Duodenal mucosa (tissue), 2 donors: ENCODE measurements around the gene EXO1.
"Not testable (repeated sequence)": the region's sequence is repeated elsewhere in the genome, so short reads cannot be mapped to it uniquely, and the experiment has no call there.

Experiments used
- H3K27ac ChIP-seq: one replicate; pipeline ENCODE4 v1.7.0; 2013; ENCODE audit warnings: low read depth, low read length
- H3K27me3 ChIP-seq, 2 donors: one replicate each; pipeline ENCODE4 v1.7.0; 2013; ENCODE audit warnings: low read length in 2 of 2, control low read depth in 1 of 2; ENCODE audit not compliant: insufficient read depth in 2 of 2, control insufficient read depth in 1 of 2
- H3K36me3 ChIP-seq, 2 donors: one replicate each; pipeline ENCODE4 v1.7.0; 2013; ENCODE audit warnings: low read length in 2 of 2, control low read depth in 1 of 2; ENCODE audit not compliant: insufficient read depth in 2 of 2, control insufficient read depth in 1 of 2
- H3K4me1 ChIP-seq, 2 donors: one replicate each; pipeline ENCODE4 v1.7.0; 2013; ENCODE audit warnings: low read length in 2 of 2, control low read depth in 1 of 2; ENCODE audit not compliant: insufficient read depth in 2 of 2, control insufficient read depth in 1 of 2
- H3K4me3 ChIP-seq, 2 donors: one replicate each; pipeline ENCODE4 v1.7.0; 2013; ENCODE audit warnings: low read length in 2 of 2, low read depth in 1 of 2
- H3K9ac ChIP-seq, 2 donors: one replicate each; pipeline ENCODE4 v1.7.0; 2013; ENCODE audit warnings: low read length in 2 of 2, low read depth in 1 of 2
- H3K9me3 ChIP-seq, 2 donors: one replicate each; pipeline ENCODE4 v1.7.0; 2013; ENCODE audit warnings: low read length in 2 of 2, control low read depth in 1 of 2; ENCODE audit not compliant: control insufficient read depth in 1 of 2

The EXO1 gene

DNA sequence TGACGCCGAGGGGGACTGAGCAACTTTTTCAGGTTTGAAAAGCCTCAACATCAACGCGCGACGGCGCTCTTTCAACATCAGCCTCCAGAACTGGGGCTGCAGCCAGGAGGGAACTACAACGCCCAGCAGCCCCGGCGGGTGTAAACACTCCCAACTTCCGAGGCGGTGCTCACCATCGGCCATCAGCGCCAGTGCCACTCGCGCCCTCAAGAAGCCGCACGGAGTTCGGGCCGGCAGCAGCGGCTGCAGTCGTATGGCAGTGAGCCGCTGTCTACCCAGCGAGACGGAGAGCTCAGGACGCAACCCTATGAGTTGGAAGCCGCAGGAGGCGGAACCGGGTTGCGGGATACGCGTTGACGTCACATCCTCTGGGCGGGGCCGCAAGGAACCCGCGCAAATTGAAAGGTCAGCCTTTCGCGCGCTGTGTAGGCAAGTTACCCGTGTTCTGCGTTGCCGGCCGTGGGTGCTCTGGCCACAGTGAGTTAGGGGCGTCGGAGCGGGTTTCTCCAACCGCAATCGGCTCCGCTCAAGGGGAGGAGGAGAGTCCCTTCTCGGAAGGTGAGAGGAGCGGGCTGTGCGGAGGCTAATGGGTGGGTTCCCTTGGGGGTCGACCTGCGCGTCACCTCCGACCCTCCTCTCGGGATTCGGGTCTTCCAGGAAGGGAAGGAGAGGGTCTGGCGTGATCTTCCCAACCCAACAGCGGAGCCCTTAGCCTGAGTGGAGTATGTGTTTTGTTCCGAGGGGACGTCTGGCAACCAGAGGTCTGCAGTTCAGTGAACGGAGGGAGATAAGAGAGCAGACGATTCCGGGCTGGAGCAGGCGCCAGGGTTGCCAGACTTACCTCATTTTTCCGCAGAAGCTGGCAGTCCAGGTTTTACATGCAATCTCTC, at the start of gene EXO1:
Gene EXO1, plus strand, starts transcription at position 409 of the 890 bp plus-strand sequence. CDS start 2,222 bp downstream, outside the sequence.
- peak within 1 kb of the TSS; percentile 67 to 90 for H3K9ac ChIP-seq
- H3K9me3 ChIP-seq, result no peaks in the 10 kb centered on the region
- H3K4me3 ChIP-seq, result peak within 1 kb of the TSS; percentile 88 to 91
- peak within 1 kb of the TSS; percentile 99 for H3K27ac ChIP-seq
- no peaks in the 10 kb centered on the region for H3K36me3 ChIP-seq
- no peaks in the 10 kb centered on the region for H3K27me3 ChIP-seq
- peaks cover 12 to 13% of the 10 kb centered on the region in 2 donors for H3K4me1 ChIP-seq

DNA sequence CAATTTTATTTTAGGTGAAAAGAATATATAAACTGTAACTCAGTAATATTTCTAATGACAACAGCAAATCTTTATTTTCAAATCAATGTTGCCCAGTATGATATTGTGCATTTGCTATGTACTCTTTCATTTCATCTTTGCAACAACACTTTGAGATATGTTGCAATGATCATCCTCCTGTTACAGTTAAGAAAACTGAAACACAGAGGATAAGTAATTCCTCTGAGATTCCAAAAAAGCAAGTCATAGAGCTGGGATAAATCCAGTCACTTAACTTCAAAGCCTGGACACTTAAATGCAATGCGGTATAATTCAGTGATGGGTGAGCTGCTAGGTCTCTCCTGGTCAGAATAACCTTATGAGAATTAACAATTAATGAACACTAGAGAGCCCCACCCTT, 48.6 kb upstream of the EXO1 start:
- Histone ChIP-seq H3K4me3 (no peak overlapping the region), H3K27ac (no peak overlapping the region), H3K36me3 (no peaks in the 10 kb centered on the region), H3K4me1 (no peaks in the 10 kb centered on the region), H3K9ac (no peak overlapping the region), H3K27me3 (no peaks in the 10 kb centered on the region), H3K9me3 (no peaks in the 10 kb centered on the region)

DNA sequence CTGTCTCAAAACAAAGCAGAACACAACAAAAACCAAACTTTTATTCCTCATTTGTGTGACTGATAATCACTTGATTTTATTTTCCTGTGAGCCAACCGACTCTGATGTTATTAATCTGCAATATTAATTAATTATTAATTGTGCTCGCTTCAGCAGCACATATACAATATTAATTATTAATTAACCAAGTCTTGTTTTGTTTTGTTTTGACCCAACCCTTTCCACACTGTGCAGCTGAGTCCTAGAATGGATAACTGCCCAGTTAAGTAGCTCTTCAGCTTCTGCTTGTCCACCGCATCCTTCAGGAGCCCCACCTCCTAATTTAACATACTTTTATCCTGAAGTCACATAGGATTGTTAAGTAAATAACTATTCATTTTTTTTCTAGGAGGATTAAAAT, 47.4 kb upstream of the EXO1 start:
- no peaks in the 10 kb centered on the region for H3K4me1 ChIP-seq
- no peaks in the 10 kb centered on the region for H3K9me3 ChIP-seq
- H3K27ac ChIP-seq, result no peak overlapping the region
- no peaks in the 10 kb centered on the region for H3K27me3 ChIP-seq
- H3K9ac ChIP-seq, result no peak overlapping the region
- no peaks in the 10 kb centered on the region for H3K36me3 ChIP-seq
- H3K4me3 ChIP-seq, result no peak overlapping the region

DNA sequence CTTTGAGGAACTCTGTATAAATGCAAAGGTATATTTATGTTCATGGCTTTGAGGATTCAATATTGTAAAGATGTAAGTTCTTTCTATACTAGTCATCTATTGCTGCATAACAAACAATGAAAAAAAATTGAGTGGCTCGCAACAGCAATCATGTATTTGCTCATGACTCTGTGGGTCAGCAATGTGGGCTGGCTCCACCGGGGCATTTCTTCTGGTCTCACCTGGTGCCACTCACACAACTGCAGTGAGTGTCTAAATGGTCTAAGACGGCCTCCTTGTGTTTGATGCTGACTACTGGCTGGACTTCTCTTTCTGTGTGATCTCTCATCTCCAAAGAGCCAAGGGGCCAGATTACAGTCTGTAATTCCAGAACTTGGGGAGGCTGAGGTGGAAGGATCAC, 45.1 kb upstream of the EXO1 start:
- Histone ChIP-seq H3K27me3 (no peaks in the 10 kb centered on the region), H3K27ac (no peak overlapping the region), H3K4me1 (no peaks in the 10 kb centered on the region)

DNA sequence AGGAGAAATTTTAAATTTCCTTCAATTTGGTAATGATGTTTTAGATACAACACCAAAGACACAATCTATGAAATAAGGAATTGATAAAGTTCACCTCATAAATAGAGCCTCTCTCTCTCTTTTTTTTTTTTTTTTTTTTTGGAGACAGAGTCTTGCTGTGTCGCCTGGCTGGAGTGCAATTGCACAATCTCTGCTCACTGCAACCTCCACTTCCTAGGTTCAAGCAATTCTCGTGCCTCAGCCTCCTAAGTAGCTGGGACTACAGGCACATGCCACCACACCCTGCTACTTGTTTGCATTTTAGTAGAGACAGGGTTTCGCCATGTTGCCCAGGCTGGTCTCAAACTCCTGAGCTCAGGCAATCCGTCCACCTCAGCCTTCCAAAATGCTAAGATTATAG, 43.3 kb upstream of the EXO1 start:
- H3K36me3 ChIP-seq, H3K9ac ChIP-seq, H3K9me3 ChIP-seq, H3K27ac ChIP-seq, H3K27me3 ChIP-seq, H3K4me1 ChIP-seq, H3K4me3 ChIP-seq: not testable (repeated sequence)

More for the DNA sequence above, 45.1 kb upstream of the EXO1 start:
- no peak overlapping the region for H3K4me3 ChIP-seq
- H3K36me3 ChIP-seq, result no peaks in the 10 kb centered on the region
- H3K9ac ChIP-seq, result no peak overlapping the region
- H3K9me3 ChIP-seq, result no peaks in the 10 kb centered on the region

DNA sequence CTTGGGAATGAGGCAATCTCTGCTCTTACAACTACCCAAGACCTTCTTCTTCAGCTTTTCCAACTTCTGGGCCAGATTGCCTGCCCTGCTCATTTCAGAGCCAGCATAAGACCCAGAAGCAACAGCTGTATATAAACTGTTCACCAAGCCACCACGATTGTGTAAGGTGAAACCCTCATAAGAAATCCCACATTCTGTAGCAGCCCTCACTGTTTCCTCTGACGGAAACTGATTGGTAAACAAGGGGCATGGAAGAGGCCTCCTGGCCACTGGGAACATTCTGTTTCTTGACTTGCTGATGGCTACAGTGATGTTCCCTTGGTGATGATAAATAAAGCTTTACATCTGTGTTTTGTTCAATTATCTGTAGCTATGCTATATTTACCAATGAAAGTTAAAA, 39.7 kb upstream of the EXO1 start:
- no peaks in the 10 kb centered on the region for H3K9me3 ChIP-seq
- H3K9ac ChIP-seq, result no peak overlapping the region
- no peak overlapping the region for H3K27ac ChIP-seq
- no peaks in the 10 kb centered on the region for H3K27me3 ChIP-seq
- H3K36me3 ChIP-seq, result no peaks in the 10 kb centered on the region
- no peak overlapping the region for H3K4me3 ChIP-seq
- no peaks in the 10 kb centered on the region for H3K4me1 ChIP-seq

DNA sequence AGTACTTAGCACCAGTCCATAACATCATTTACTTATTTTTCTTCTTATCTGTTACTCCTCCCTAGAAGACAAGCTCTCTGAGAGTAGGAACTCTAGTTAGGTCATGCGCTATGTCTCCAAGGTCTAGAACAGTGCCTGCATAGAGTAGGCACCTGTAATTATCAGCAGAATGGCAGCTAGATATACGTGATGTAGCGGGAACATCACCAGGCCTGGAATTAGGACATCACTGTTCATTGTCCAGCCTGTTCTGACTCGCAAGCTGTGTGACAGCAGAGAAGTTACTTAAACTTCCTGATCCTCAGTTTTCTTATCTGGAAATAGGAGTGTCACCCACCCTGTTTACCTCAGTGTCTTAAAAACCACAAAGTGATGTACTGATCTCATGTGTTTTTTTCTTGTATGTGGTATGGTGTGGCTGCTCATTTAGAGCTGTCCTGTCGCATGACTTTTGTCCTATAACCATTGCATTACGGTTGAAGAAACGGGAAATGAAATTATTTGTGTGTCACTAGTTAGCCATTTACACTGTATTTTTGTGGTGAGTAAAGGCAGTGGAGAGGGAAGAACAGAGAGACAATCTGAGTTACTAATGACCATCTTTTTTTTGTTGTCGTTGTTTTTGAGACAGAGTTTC, 37.1 kb upstream of the EXO1 start:
- H3K27ac ChIP-seq, result no peak overlapping the region
- H3K36me3 ChIP-seq, result no peaks in the 10 kb centered on the region
- no peak overlapping the region for H3K4me3 ChIP-seq
- H3K4me1 ChIP-seq, result no peaks in the 10 kb centered on the region
- H3K27me3 ChIP-seq, result no peaks in the 10 kb centered on the region
- no peak overlapping the region for H3K9ac ChIP-seq
- H3K9me3 ChIP-seq, result no peaks in the 10 kb centered on the region

DNA sequence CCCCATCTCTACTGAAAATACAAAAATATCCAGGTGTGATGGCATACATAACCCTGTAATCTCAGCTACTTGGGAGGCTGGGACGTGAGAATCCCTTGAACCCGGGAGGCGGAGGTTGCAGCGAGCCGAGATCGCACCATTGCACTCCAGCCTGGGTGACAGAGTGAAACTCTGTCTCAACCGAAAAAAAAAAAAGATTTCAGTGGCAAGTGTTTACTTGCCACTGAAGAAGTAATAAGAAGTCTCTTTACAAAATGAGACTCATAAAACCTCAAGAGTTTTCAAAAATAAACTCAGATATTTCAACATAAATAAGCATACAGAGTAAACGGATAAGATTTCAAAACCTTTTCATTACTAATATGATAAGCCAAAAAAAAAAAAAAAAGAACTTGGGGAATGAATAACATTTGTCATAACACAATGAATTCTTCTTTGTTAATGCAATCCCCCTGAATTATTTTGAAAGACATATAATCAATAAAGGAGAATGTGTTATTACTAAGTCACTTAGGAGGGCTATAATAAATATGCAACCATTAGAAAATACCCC, 34.2 kb upstream of the EXO1 start:
- Histone ChIP-seq H3K27ac (no peak overlapping the region), H3K4me1 (no peaks in the 10 kb centered on the region), H3K36me3 (no peaks in the 10 kb centered on the region), H3K9ac (no peak overlapping the region), H3K4me3 (no peak overlapping the region), H3K9me3 (no peaks in the 10 kb centered on the region), H3K27me3 (no peaks in the 10 kb centered on the region)

DNA sequence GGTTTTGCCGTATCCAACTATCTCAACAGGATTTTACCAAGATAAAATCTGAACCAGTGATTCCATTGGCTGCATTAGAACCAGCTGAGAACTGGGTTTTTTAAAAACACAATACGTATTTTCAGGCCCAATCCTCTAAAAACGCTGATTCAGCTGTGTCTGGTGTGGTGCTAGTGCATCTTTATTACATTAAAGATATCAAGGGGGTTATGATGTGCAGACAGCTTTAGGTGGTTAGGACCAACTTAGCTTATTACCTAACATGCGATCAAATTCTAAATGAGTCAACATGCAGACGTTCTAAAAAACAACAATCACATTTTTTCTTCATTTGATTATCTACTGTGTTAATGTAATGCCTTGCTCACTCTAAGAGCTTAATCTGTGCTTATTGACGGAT, 32.0 kb upstream of the EXO1 start:
- H3K9ac ChIP-seq, result no peak overlapping the region
- H3K36me3 ChIP-seq, result no peaks in the 10 kb centered on the region
- H3K4me3 ChIP-seq, result no peak overlapping the region
- H3K4me1 ChIP-seq, result no peaks in the 10 kb centered on the region
- no peaks in the 10 kb centered on the region for H3K9me3 ChIP-seq
- no peaks in the 10 kb centered on the region for H3K27me3 ChIP-seq
- no peak overlapping the region for H3K27ac ChIP-seq

DNA sequence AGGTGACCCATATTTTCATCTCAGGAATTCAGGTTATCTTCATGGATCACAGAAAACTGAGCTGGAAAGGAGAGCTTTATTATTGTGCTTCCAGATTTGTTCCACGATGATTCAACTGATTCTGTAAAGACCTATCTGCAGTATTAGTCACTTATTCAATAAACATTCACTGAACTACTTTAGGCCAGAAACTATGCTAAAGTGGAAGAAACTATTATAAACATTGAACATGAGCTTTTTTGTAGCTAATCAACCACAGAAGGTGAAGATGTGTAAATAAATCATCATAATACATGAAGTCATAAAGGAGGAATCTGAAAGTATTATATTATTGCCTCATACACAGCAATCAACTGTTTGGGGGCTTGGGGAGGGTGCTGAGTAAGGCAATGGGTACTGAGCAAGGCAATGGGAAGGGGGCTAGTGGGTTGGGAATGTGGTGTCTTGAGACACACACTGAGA, 30.6 kb upstream of the EXO1 start:
- H3K4me1 ChIP-seq, result no peaks in the 10 kb centered on the region
- H3K9me3 ChIP-seq, result no peaks in the 10 kb centered on the region
- no peaks in the 10 kb centered on the region for H3K27me3 ChIP-seq
- no peaks in the 10 kb centered on the region for H3K36me3 ChIP-seq
- H3K9ac ChIP-seq, result no peak overlapping the region
- no peak overlapping the region for H3K4me3 ChIP-seq
- H3K27ac ChIP-seq, result no peak overlapping the region
